KOPT-K1 (cell line): Measurements from ENCODE around the gene NCF4.

Experiments used
- H3K27ac ChIP-seq: fragments of 200-600 bp; sonication (generic); 2 replicates; pipeline ENCODE4 v1.5.1; 2016; ENCODE audit warnings: antibody characterized with exemption, mild to moderate bottlenecking, low read depth, low read length; ENCODE audit not compliant: poor library complexity, severe bottlenecking
- H3K36me3 ChIP-seq: fragments of 200-600 bp; sonication (generic); 2 replicates; pipeline ENCODE4 v1.5.1; 2017; ENCODE audit warnings: antibody characterized with exemption, mild to moderate bottlenecking, low read length, moderate library complexity; ENCODE audit not compliant: insufficient read depth
- H3K9me3 ChIP-seq: fragments of 200-600 bp; sonication (generic); 2 replicates; pipeline ENCODE4 v1.5.1; 2017; ENCODE audit warnings: antibody characterized with exemption, low read length, mild to moderate bottlenecking; ENCODE audit not compliant: insufficient read depth, poor library complexity, severe bottlenecking

NCF4 gene

DNA sequence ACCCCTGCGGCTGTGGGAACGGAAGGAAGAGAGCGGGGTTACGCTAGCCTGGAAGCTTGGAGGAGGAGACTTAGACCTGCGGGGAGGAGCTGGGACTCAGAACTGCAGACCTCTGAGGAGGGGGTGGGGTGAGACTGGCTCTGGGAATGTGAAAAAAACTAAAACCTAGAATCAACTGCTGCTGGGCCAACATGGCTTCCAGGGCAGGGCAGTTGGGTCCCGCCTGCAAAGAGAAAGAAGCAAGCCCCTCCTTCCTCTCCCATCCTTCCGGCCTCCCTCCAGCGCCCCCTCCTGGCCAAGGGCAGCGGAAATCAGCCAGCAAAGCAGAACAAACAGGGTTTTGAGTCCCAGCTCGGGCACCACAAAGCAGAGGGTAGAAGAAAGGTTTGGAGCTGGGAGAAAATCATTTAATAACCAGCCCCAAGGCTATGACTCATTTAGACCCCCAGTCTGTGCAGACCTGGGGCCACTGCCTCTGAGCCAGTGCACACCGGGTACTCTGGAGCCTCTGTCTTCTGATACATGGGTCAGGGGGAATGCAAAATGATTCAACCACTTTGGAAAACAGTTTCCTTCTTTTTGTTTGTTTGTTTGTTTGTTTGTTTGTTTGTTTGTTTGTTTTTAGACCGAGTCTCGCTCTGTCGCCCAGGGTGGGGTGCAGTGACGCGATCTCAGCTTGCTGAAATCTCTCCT, 7.3 kb upstream of the NCF4 start:
- Histone ChIP-seq H3K36me3 (no peaks in the 10 kb centered on the region), H3K9me3 (no peaks in the 10 kb centered on the region), H3K27ac (no peak overlapping the region)

DNA sequence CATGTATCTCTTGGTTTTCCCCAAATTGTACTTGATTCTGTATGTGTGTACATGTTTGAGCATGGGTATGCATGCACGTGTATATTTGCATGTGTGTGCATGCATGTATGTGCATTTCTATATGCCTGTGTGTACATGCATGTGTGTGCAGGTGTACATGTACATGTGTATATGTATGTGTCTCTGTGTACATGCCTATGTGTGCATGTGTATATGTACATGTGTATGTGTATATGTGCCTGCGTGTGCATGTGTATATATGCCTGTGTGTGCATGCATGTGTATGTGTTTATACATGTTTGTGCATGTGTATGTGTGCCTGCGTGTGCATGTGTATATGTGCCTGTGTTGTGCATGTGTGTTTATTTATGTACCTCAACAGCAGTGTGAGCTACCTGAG, 5.3 kb upstream of the NCF4 start:
- H3K27ac ChIP-seq = no peak overlapping the region
- H3K9me3 ChIP-seq = no peaks in the 10 kb centered on the region
- H3K36me3 ChIP-seq = no peaks in the 10 kb centered on the region

GRCh38 chr22:36856121-36856791, 4.5 kb upstream of the NCF4 start:
- Histone ChIP-seq H3K9me3 (no peaks in the 10 kb centered on the region), H3K27ac (no peak overlapping the region)

GRCh38 chr22:36856792-36857135, 4.0 kb upstream of the NCF4 start:
- no peaks in the 10 kb centered on the region for H3K9me3 ChIP-seq

More at GRCh38 chr22:36856121-36856791, 4.5 kb upstream of the NCF4 start:
- no peaks in the 10 kb centered on the region for H3K36me3 ChIP-seq

GRCh38 chr22:36858156-36858555, 2.6 kb upstream of the NCF4 start:
- Histone ChIP-seq H3K36me3 (no peaks in the 10 kb centered on the region), H3K9me3 (no peaks in the 10 kb centered on the region), H3K27ac (no peak overlapping the region)

More at GRCh38 chr22:36856792-36857135, 4.0 kb upstream of the NCF4 start:
- H3K36me3 ChIP-seq = no peaks in the 10 kb centered on the region
- no peak overlapping the region for H3K27ac ChIP-seq

- no peaks in the 10 kb centered on the region for H3K36me3 ChIP-seq
- H3K9me3 ChIP-seq = no peaks in the 10 kb centered on the region
- H3K27ac ChIP-seq = no peak overlapping the region
Measured at GRCh38 chr22:36858966-36859365, 1.8 kb upstream of the NCF4 start.

GRCh38 chr22:36860017-36860416, 789 bp upstream of the NCF4 start:
- Histone ChIP-seq H3K9me3 (no peaks in the 10 kb centered on the region), H3K36me3 (no peaks in the 10 kb centered on the region), H3K27ac (no peak overlapping the region)

- Histone ChIP-seq H3K27ac (no peak overlapping the region), H3K9me3 (no peaks in the 10 kb centered on the region), H3K36me3 (no peaks in the 10 kb centered on the region)
Measured at GRCh38 chr22:36860438-36860820, 377 bp upstream of the NCF4 start.

DNA sequence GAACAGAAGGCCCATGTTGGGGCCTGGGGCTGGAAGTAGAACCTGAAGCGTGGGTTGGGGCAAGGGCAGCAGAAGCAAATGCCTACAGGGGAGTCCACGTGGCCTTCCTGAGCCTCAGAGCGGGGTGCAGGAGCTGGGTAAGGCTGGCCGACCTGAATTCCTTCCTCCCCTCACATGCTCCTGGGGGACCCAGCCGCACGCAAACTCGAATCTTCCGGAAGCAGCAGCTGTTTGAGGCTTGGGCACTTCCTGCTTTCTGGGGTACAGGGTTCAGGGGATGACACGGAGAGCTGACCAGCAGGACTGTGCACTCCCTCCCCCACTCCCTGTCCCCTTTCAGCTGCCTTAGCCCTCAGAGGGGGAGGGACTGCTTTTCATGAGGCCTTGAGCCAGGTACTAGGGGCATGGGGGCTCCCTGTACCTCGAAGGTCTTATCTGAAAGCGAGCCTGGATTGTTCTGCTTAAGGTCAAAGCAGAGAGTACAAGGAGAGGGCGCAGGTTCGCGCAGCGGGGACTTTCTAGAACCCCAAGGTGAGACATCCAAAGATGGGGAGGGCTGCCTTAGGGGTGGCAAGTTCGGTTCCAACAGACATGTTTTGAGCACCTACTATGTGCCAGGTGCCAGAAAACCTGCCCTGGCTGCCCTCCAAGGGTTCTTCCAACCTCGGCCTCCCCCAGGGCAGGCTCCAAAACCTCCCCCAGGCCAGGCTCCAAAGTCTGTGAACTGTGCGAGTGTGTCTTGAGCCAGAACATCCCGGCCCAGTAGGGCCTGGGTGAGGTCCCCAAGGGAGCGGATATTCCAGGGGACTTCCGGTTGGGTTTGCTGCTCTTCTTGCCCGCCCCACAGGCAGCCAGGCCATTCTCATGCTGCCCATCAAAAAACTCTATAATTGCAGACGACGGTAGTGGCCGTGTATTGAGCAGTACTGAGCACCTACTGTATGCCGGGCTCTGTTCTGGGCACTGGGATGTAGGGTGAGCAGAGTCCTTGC, 1.7 kb downstream of the NCF4 start:
- no peak overlapping the region for H3K27ac ChIP-seq
- H3K36me3 ChIP-seq = no peaks in the 10 kb centered on the region
- H3K9me3 ChIP-seq = no peaks in the 10 kb centered on the region

DNA sequence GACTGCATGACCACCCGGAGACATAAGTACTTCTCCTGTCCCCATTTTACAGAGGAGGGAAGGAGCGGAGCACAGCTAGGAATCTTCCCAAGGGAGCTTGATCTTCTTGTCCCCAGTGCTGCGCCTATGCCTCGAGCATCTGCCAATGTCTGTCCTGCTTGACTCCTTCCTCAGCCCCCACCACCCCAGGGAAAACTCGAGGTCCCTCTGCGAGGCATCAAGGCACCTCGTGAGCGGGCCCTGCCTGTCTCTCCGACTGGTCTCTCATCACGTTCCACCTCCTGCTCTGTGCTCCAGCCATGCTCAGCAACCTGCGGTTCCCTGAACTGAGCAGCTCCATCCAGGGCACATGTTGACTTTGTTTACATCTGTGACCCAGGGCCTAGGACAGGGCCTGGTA, 2.5 kb downstream of the NCF4 start:
- Histone ChIP-seq H3K36me3 (no peaks in the 10 kb centered on the region), H3K9me3 (no peaks in the 10 kb centered on the region), H3K27ac (no peak overlapping the region)

- Histone ChIP-seq H3K36me3 (no peaks in the 10 kb centered on the region), H3K27ac (no peak overlapping the region), H3K9me3 (no peaks in the 10 kb centered on the region)
Measured at GRCh38 chr22:36863979-36864378, 3.2 kb downstream of the NCF4 start.

- Histone ChIP-seq H3K27ac (no peak overlapping the region), H3K36me3 (no peaks in the 10 kb centered on the region)
Measured at GRCh38 chr22:36864454-36865215, 3.8 kb downstream of the NCF4 start.

DNA sequence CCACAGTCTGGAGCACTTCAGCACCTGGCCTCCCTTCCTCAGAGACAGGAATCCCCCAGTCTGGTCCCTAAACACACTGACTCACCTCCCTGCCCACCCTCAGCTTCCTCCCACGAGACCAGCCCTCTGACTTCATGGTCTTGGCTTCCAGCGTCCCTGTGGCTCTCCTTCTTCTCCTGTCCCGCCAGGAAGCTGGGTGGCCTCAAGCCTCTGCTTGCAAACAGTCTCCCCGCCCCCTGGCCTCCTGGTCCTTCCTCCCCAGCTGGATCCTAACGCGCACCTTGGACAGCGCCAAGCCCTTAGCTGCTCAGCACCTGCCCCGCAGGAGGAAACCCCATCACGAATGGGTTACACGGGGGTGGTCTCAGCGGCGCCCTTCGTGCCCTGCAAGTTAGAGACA, 4.5 kb downstream of the NCF4 start:
- no peaks in the 10 kb centered on the region for H3K9me3 ChIP-seq
- no peak overlapping the region for H3K27ac ChIP-seq
- no peaks in the 10 kb centered on the region for H3K36me3 ChIP-seq

More at GRCh38 chr22:36864454-36865215, 3.8 kb downstream of the NCF4 start:
- no peaks in the 10 kb centered on the region for H3K9me3 ChIP-seq

- no peaks in the 10 kb centered on the region for H3K36me3 ChIP-seq
- H3K9me3 ChIP-seq = no peaks in the 10 kb centered on the region
- H3K27ac ChIP-seq = no peak overlapping the region
Measured at GRCh38 chr22:36867695-36868094, 6.9 kb downstream of the NCF4 start.
